G401 (cell line): Measurements from ENCODE around the gene DPM3. TPM values are rescaled to one million over a fixed set of nuclear protein-coding genes. Genes with fewer than 3 reads are reported as not detected.
"Not testable (repeated sequence)": the region's sequence is repeated elsewhere in the genome, so short reads cannot be mapped to it uniquely, and the experiment has no call there.

Experiments used
- DNase-seq: peaks from one replicate; pipeline ENCODE4 v3.0.0-alpha.2; 2015; ENCODE audit warnings: low spot score
- in situ Hi-C: cut with HindIII; loops from 2 replicates; pipeline ENCODE4 v1.10.0; 2016; ENCODE audit warnings: low sequenced_read_pairs, mixed read lengths
- total RNA-seq: library from RNA; depleted of rRNA; stranded (reverse); fragments of >200 nt; shearing (Covaris generic); gene quantifications from 2 replicates; pipeline ENCODE4 v1.2.3, GENCODE V29; 2014

Gene DPM3
- total RNA-seq, 1 experiment from 2014 or later = 83.3 TPM

GRCh38 chr1:155127967-155128754 is 12.2 kb downstream of the DPM3 start:
- no peak for DNase-seq
- in situ Hi-C loops = no loop called here

GRCh38 chr1:155127105-155127966 is 13.0 kb downstream of the DPM3 start, which contains the start of gene EFNA1:
Gene EFNA1, plus strand, starts transcription at chr1:155127876. Its CDS starts 102 bp downstream, at chr1:155127978.
- in situ Hi-C loops = no loop called here
- peak; percentile 77 for DNase-seq

- peak; percentile 66 for DNase-seq
- in situ Hi-C loops = no loop called here
Observed at GRCh38 chr1:155126556-155127104, 13.7 kb downstream of the DPM3 start.

GRCh38 chr1:155125946-155126555 is 14.3 kb downstream of the DPM3 start:
- DNase-seq = peak; percentile 78
- in situ Hi-C loops = no loop called here

GRCh38 chr1:155125511-155125945 is 14.8 kb downstream of the DPM3 start:
- DNase-seq = peak; percentile 29
- in situ Hi-C loops = no loop called here

- DNase-seq = no peak
- in situ Hi-C loops = no loop called here
Observed at GRCh38 chr1:155124503-155125463, 15.5 kb downstream of the DPM3 start.

- in situ Hi-C loops = no loop called here
- no peak for DNase-seq
Observed at GRCh38 chr1:155123801-155124200, 16.5 kb downstream of the DPM3 start.

GRCh38 chr1:155122308-155122707 is 18.0 kb downstream of the DPM3 start:
- in situ Hi-C loops = no loop called here

GRCh38 chr1:155121249-155121648 is 19.1 kb downstream of the DPM3 start:
- in situ Hi-C loops = no loop called here
- no peak for DNase-seq

More at GRCh38 chr1:155122308-155122707, 18.0 kb downstream of the DPM3 start:
- DNase-seq = no peak

GRCh38 chr1:155120253-155120652 is 20.1 kb downstream of the DPM3 start:
- no peak for DNase-seq
- in situ Hi-C loops = no loop called here

GRCh38 chr1:155118090-155118489 is 22.2 kb downstream of the DPM3 start:
- DNase-seq, in situ Hi-C loops: not testable (repeated sequence)

GRCh38 chr1:155117610-155118009 is 22.7 kb downstream of the DPM3 start:
- DNase-seq = no peak
- in situ Hi-C loops = no loop called here

GRCh38 chr1:155116113-155116764 is 24.1 kb downstream of the DPM3 start:
- DNase-seq = no peak
- in situ Hi-C loops = no loop called here

- in situ Hi-C loops = no loop called here
- no peak for DNase-seq
Observed at GRCh38 chr1:155113450-155113980, 26.8 kb downstream of the DPM3 start.

- in situ Hi-C loops = no loop called here
- no peak for DNase-seq
Observed at GRCh38 chr1:155110826-155111225, 29.5 kb downstream of the DPM3 start.

GRCh38 chr1:155110381-155110780 is 29.9 kb downstream of the DPM3 start:
- no peak for DNase-seq
- in situ Hi-C loops = no loop called here

- in situ Hi-C loops = no loop called here
- no peak for DNase-seq
Observed at GRCh38 chr1:155108296-155108695, 32.0 kb downstream of the DPM3 start.
